ENCODE data around the gene FBLN1.

Gene FBLN1

GRCh38 chr22:45629469-45630089 lies 126.9 kb downstream of the FBLN1 start:
- TF ChIP-seq POLR2A (IDR thresholded peaks at IDR 0.05; ENCODE audit: extremely low read depth, insufficient read length) (no peak), CTCF (IDR thresholded peaks at IDR 0.05; ENCODE audit: low read depth, low read length) (no peak), MAX (IDR thresholded peaks at IDR 0.05; ENCODE audit: low read depth, low read length) (no peak), MYC (IDR thresholded peaks at IDR 0.05; ENCODE audit: low read depth, low read length) (no peak)
- DNase-seq (ENCODE audit: low read depth), result peak; percentile 30
- H3K4me3 ChIP-seq (ENCODE audit: low read depth, low read length), result no peak overlapping the region

GRCh38 chr22:45630436-45630835 lies 127.8 kb downstream of the FBLN1 start:
- no peak for DNase-seq (ENCODE audit: low read depth)
- TF ChIP-seq MAX (IDR thresholded peaks at IDR 0.05; ENCODE audit: low read depth, low read length), result no peak
- TF ChIP-seq MYC (IDR thresholded peaks at IDR 0.05; ENCODE audit: low read depth, low read length), result no peak
- TF ChIP-seq CTCF (IDR thresholded peaks at IDR 0.05; ENCODE audit: low read depth, low read length), result no peak
- no peak for TF ChIP-seq POLR2A (IDR thresholded peaks at IDR 0.05; ENCODE audit: extremely low read depth, insufficient read length)
- H3K4me3 ChIP-seq (ENCODE audit: low read depth, low read length), result no peak overlapping the region

- TF ChIP-seq POLR2A (IDR thresholded peaks at IDR 0.05; ENCODE audit: extremely low read depth, insufficient read length), result no peak
- TF ChIP-seq CTCF (IDR thresholded peaks at IDR 0.05; ENCODE audit: low read depth, low read length), result no peak
- no peak for TF ChIP-seq MAX (IDR thresholded peaks at IDR 0.05; ENCODE audit: low read depth, low read length)
- no peak for TF ChIP-seq MYC (IDR thresholded peaks at IDR 0.05; ENCODE audit: low read depth, low read length)
- H3K4me3 ChIP-seq (ENCODE audit: low read depth, low read length), result no peak overlapping the region
- DNase-seq (ENCODE audit: low read depth), result peak; percentile 74
Measured at GRCh38 chr22:45631140-45631840, 128.6 kb downstream of the FBLN1 start.

GRCh38 chr22:45631841-45632238 lies 129.2 kb downstream of the FBLN1 start:
- DNase-seq (ENCODE audit: low read depth), result no peak
- TF ChIP-seq POLR2A (IDR thresholded peaks at IDR 0.05; ENCODE audit: extremely low read depth, insufficient read length) (no peak), MYC (IDR thresholded peaks at IDR 0.05; ENCODE audit: low read depth, low read length) (no peak), CTCF (IDR thresholded peaks at IDR 0.05; ENCODE audit: low read depth, low read length) (no peak), MAX (IDR thresholded peaks at IDR 0.05; ENCODE audit: low read depth, low read length) (no peak)
- H3K4me3 ChIP-seq (ENCODE audit: low read depth, low read length), result no peak overlapping the region

GRCh38 chr22:45632791-45633515 lies 130.3 kb downstream of the FBLN1 start:
- DNase-seq (ENCODE audit: low read depth), result no peak
- TF ChIP-seq MAX (IDR thresholded peaks at IDR 0.05; ENCODE audit: low read depth, low read length), result no peak
- TF ChIP-seq CTCF (IDR thresholded peaks at IDR 0.05; ENCODE audit: low read depth, low read length), result no peak
- TF ChIP-seq MYC (IDR thresholded peaks at IDR 0.05; ENCODE audit: low read depth, low read length), result no peak
- TF ChIP-seq POLR2A (IDR thresholded peaks at IDR 0.05; ENCODE audit: extremely low read depth, insufficient read length), result no peak
- H3K4me3 ChIP-seq (ENCODE audit: low read depth, low read length), result no peak overlapping the region
